A673 (cell line): ENCODE data around the gene CARM1. TPM values are rescaled to one million over a fixed set of nuclear protein-coding genes. Genes with fewer than 3 reads are reported as not detected.
"Not testable (repeated sequence)": the region's sequence is repeated elsewhere in the genome, so short reads cannot be mapped to it uniquely, and the experiment has no call there.

Experiments
- BruUV-seq: library from RNA; stranded (reverse); fragments of 400-500 nt; replicated peaks from 2 replicates; lab custom pipeline; 2021; lab: Mats Ljungman, UMichigan
- CTCF ChIA-PET: fragments of 300-600 bp; sonication (Branson Sonifier 250); formaldehyde crosslinking; loops from one replicate; lab custom pipeline; 2022; ENCODE audit warnings: antibody characterized with exemption; lab: Charles Lee
- POLR2A ChIA-PET: fragments of 300-600 bp; sonication (Branson Sonifier 250); formaldehyde crosslinking; loops from one replicate; lab custom pipeline; 2022; ENCODE audit warnings: antibody characterized with exemption; ENCODE audit not compliant: low non-redundant PET; lab: Charles Lee
- DNase-seq: peaks from one replicate; pipeline ENCODE4 v3.0.0-alpha.2; 2015; ENCODE audit warnings: low spot score
- H3K27ac ChIP-seq: fragments of 200-600 bp; sonication (generic); 2 replicates; pipeline ENCODE4 v1.5.1; 2016; ENCODE audit warnings: mixed run types, low read depth, mild to moderate bottlenecking, mixed read lengths, antibody characterized with exemption, low read length; ENCODE audit not compliant: poor library complexity, severe bottlenecking
- H3K27me3 ChIP-seq: fragments of 200-600 bp; sonication (generic); replicated peaks from 2 replicates; pipeline ENCODE4 v1.6.1; 2017; ENCODE audit warnings: mixed run types, low read depth, mild to moderate bottlenecking, mixed read lengths, antibody characterized with exemption, low read length; ENCODE audit not compliant: insufficient read depth, poor library complexity
- H3K36me3 ChIP-seq: fragments of 200-600 bp; sonication (generic); 2 replicates; pipeline ENCODE4 v1.6.1; 2016; ENCODE audit warnings: mixed run types, mild to moderate bottlenecking, mixed read lengths, antibody characterized with exemption, low read length; ENCODE audit not compliant: insufficient read depth, poor library complexity, severe bottlenecking
- H3K4me1 ChIP-seq: fragments of 200-600 bp; sonication (generic); 2 replicates; pipeline ENCODE4 v1.6.1; 2017; ENCODE audit warnings: mixed run types, mild to moderate bottlenecking, mixed read lengths, antibody characterized with exemption, low read length; ENCODE audit not compliant: insufficient read depth, poor library complexity, severe bottlenecking
- H3K4me3 ChIP-seq: fragments of 200-600 bp; sonication (generic); 2 replicates; pipeline ENCODE4 v1.5.1; 2016; ENCODE audit warnings: low read depth, mixed run types, mild to moderate bottlenecking, mixed read lengths, low read length; ENCODE audit not compliant: poor library complexity, severe bottlenecking
- H3K9me3 ChIP-seq: fragments of 200-600 bp; sonication (generic); 2 replicates; pipeline ENCODE4 v1.6.1; 2016; ENCODE audit warnings: mixed run types, low read depth, mild to moderate bottlenecking, mixed read lengths, antibody characterized with exemption, low read length; ENCODE audit not compliant: poor library complexity, severe bottlenecking
- EZH2 ChIP-seq: fragments of 200-600 bp; sonication (generic); IDR thresholded peaks from 2 replicates; pipeline ENCODE4 v1.6.1; 2017; ENCODE audit warnings: borderline replicate concordance, low read depth, mild to moderate bottlenecking, mixed read lengths, antibody characterized with exemption, low read length; ENCODE audit not compliant: poor library complexity, severe bottlenecking
- intact Hi-C: fragments of 100-400 bp; cut with micrococcal nuclease; formaldehyde crosslinking; loops from one replicate; pipeline ENCODE4 v1.10.0; 2022; ENCODE audit not compliant: unreplicated experiment
- total RNA-seq: library from RNA; stranded (reverse); gene quantifications from 2 replicates; pipeline ENCODE4 v1.2.3, GENCODE V29; 2021
- TF ChIP-seq, protein P1 (sequence below): fragments of 300-800, 200-600 bp; sonication (generic); conservative IDR thresholded peaks from 2 replicates; pipeline ENCODE4 v1.5.1; 2017; ENCODE audit warnings: low read depth, mild to moderate bottlenecking, antibody characterized with exemption, low read length, moderate library complexity, mixed read lengths

Gene CARM1
- total RNA-seq, 1 experiment from 2014 or later, result 78.7 TPM

DNA sequence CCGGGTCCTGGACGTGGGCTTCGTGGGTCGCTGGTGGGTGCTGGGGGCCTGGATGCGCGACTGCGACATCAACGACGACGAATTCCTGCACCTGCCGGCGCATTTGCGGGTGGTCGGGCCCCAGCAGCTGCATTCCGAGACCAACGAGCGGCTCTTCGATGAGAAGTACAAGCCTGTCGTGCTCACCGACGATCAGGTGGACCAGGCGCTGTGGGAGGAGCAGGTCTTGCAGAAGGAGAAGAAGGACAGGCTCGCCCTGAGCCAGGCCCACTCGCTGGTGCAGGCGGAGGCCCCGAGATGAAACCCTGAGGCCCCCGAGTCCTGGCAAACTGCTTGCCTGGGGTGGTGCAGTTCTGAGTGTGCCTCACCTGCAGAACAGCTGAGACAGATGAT, 58.0 kb downstream of the CARM1 start:
- TF ChIP-seq, protein P1, sequence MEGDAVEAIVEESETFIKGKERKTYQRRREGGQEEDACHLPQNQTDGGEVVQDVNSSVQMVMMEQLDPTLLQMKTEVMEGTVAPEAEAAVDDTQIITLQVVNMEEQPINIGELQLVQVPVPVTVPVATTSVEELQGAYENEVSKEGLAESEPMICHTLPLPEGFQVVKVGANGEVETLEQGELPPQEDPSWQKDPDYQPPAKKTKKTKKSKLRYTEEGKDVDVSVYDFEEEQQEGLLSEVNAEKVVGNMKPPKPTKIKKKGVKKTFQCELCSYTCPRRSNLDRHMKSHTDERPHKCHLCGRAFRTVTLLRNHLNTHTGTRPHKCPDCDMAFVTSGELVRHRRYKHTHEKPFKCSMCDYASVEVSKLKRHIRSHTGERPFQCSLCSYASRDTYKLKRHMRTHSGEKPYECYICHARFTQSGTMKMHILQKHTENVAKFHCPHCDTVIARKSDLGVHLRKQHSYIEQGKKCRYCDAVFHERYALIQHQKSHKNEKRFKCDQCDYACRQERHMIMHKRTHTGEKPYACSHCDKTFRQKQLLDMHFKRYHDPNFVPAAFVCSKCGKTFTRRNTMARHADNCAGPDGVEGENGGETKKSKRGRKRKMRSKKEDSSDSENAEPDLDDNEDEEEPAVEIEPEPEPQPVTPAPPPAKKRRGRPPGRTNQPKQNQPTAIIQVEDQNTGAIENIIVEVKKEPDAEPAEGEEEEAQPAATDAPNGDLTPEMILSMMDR, result no peak
- no peak for TF ChIP-seq EZH2
- Histone ChIP-seq H3K4me1 (peaks cover 15% of the 10 kb centered on the region), H3K4me3 (peak overlapping the region; percentile 93), H3K27ac (peak overlapping the region; percentile 80), H3K27me3 (no peaks in the 10 kb centered on the region), H3K36me3 (peaks cover 4% of the 10 kb centered on the region), H3K9me3 (no peaks in the 10 kb centered on the region)
- POLR2A ChIA-PET, result no interaction called here
- BruUV-seq, result no TSS peak
- no peak for DNase-seq
- intact Hi-C loops, result loop anchor here (5.0 kb wide), 1 partner anchor 57 kb away; the partner anchor contains the start of gene CARM1
- CTCF ChIA-PET, result no interaction called here

DNA sequence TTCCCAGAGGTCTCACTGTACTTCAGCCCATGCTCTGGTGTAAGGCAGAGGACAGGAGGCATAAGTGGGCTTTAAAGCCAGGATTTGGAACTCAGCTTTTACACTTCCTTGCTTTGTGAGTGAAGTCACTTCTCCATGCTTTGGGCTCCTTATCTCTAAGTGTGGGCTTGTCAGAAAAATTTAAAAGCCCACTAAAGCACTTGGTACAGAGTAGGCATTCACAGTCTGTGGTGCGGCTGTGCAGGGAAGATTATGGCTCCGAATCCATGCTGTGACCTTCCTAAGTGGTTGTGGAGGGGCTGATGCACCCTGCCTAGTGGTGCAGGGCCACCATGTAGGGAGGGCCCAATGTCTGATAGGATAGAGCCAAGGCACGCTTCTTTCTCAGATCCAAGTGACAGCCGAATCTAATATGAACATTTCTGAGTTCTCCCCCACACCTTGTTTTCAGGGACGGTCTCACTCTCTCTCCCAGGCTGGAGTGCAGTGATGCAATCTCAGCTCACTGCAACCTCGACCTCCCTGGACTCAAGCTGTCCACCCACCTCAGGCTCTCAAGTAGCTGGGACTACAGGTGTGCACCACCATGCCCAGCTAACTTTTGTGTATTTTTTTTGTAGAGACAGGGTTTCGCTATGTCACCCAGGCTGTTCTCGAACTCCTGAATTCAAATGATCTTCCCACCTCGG, 64.2 kb downstream of the CARM1 start:
- no peaks in the 10 kb centered on the region for H3K9me3 ChIP-seq
- H3K27me3 ChIP-seq, result no peaks in the 10 kb centered on the region
- CTCF ChIA-PET, result interaction anchor here (1.4 kb wide), 1 partner anchor 48 kb away, joined by 6 read pairs; no protein-coding TSS in a partner anchor
- no TSS peak for BruUV-seq
- no peaks in the 10 kb centered on the region for H3K4me1 ChIP-seq
- DNase-seq, result no peak
- peaks cover 4% of the 10 kb centered on the region for H3K36me3 ChIP-seq
- POLR2A ChIA-PET, result no interaction called here
- intact Hi-C loops, result loop anchor here (5.0 kb wide), 1 partner anchor 197 kb away; no protein-coding TSS in a partner anchor
- TF ChIP-seq EZH2, result no peak
- no peak overlapping the region for H3K4me3 ChIP-seq
- no peak overlapping the region for H3K27ac ChIP-seq

DNA sequence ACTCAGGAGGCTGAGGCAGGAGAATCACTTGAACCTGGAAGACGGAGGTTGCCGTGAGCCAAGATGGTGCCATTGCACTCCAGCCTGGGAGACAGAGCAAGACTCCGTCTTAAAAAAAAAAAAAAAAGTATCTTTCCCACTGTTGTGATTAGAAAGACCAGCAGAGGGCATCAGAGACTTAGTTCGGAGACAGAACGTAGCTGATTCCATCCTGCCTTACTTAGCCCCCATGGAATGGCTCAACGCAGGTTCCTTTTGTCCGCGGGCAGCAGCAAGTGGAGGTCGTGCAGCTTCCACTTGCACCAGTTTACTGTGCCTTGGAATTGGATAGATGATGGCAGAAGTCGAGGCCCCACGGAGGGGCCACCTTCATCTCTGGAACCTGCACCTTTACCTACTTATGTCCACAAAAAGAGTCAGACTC, 65.3 kb downstream of the CARM1 start:
- TF ChIP-seq, protein P1, result peak; percentile 64
- TF ChIP-seq EZH2, result no peak
- DNase-seq, result peak; percentile 89
- Histone ChIP-seq H3K27me3 (no peaks in the 10 kb centered on the region), H3K4me3 (peak overlapping the region; percentile 15), H3K27ac (no peak overlapping the region), H3K9me3 (no peaks in the 10 kb centered on the region), H3K36me3 (no peaks in the 10 kb centered on the region), H3K4me1 (no peaks in the 10 kb centered on the region)
- intact Hi-C loops, result loop anchor here (5.0 kb wide), 1 partner anchor 196 kb away; no protein-coding TSS in a partner anchor
- CTCF ChIA-PET, result interaction anchor here (0.5 to 1.4 kb wide), 16 partner anchors 10 to 457 kb away, joined by 3 to 20 read pairs (median 4); no protein-coding TSS in a partner anchor
- no TSS peak for BruUV-seq
- POLR2A ChIA-PET, result interaction anchor here (0.6 kb wide), 1 partner anchor 57 kb away, joined by 3 read pairs; no protein-coding TSS in a partner anchor

DNA sequence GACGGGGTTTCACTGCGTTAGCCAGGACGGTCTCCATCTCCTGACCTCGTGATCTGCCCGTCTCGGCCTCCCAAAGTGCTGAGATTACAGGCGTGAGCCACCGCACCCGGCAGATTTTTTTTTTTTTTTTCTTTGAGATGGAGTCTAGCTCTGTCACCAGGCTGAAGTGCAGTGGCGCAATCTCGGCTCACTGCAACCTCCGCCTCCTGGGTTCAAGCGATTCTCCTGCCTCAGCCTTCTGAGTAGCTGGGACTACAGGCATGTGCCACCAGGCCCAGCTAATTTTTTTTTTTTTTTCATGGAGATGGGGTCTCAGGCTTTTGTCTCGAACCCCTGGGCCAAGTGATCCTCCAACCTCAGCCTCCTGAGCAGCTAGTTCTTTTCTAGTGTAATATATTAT, 70.3 kb downstream of the CARM1 start:
- H3K4me3 ChIP-seq, BruUV-seq, H3K4me1 ChIP-seq, H3K27ac ChIP-seq, H3K9me3 ChIP-seq, DNase-seq, H3K36me3 ChIP-seq, H3K27me3 ChIP-seq: not testable (repeated sequence)
- ChIA-PET CTCF (interaction anchor here (0.6 to 1.4 kb wide), 7 partner anchors 10 to 541 kb away, joined by 3 to 8 read pairs (median 3); no protein-coding TSS in a partner anchor), POLR2A (interaction anchor here (0.6 kb wide), 4 partner anchors 13 to 224 kb away, joined by 3 to 12 read pairs (median 4); partner anchors contain the start of gene DNM2)
- intact Hi-C loops, result loop anchor here (10.0 kb wide), 2 partner anchors 153 to 263 kb away; no protein-coding TSS in a partner anchor

DNA sequence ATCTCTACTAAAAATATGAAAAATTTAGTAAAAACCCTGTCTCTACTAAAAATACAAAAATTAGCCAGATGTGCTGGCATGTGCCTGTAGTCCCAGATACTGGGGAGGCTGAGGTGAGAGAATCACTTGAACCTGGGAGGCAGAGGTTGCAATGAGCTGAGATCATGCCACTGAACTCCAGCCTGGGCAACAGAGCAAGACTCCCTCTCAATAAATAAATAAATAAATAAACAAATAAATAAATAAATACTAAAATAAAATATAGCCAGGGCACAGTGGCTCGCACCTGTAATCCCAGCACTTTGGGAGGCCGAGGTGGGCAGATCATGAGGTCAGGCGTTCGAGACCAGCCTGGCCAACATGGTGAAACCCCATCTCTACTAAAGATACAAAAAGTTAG, 72.1 kb downstream of the CARM1 start:
- DNase-seq, H3K27me3 ChIP-seq, POLR2A ChIA-PET, CTCF ChIA-PET, H3K27ac ChIP-seq, H3K9me3 ChIP-seq, H3K36me3 ChIP-seq, H3K4me3 ChIP-seq, BruUV-seq: not testable (repeated sequence)
- peaks cover 23% of the 10 kb centered on the region for H3K4me1 ChIP-seq
- intact Hi-C loops, result loop anchor here (10.0 kb wide), 2 partner anchors 151 to 261 kb away; no protein-coding TSS in a partner anchor
